GM15510 (cell line): Measurements from ENCODE around the gene SRRM4.

ENCODE experiments used
- POLR2A ChIP-seq: IDR thresholded peaks from 3 replicates; pipeline ENCODE4 v1.6.1; 2011; ENCODE audit warnings: borderline replicate concordance; ENCODE audit not compliant: insufficient read length; ENCODE audit errors: extremely low read depth

SRRM4 gene

DNA sequence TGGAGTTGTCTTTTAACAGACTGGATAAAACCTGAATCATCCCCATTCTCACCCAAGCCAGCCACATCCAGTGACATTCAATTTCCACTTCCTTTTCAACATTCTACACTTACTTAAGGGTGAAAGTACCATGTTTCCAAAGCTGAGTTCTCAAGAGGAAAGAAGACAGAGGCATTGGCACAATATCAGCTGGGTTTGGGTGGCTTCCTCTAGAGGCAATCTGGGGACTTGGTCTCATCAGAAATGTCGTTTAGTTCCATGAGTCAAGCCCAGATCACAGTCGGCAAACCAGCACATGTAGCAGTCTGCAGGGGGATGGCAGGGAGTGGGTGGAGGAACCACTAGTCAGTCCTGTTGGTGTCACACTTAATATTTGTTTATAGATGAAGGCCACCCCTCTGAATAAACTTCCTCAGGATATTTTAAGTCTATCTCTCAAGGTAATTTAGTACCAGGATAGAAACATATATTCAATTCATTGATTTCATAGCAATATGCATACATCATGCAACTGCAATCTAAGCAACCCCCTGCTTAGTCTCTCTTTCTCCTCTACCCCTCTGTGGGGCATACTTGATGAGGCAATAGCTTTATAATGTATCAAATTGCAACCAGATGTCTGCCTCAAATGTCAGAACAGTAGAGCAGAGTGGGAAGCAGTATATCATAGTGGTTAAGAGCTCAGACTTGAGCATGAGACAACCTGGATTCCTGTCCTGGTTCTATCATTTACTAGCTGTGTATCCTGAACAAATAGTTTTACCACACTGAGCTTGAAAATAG lies 3.0 kb downstream of the SRRM4 start:
- TF ChIP-seq POLR2A = no peak

DNA sequence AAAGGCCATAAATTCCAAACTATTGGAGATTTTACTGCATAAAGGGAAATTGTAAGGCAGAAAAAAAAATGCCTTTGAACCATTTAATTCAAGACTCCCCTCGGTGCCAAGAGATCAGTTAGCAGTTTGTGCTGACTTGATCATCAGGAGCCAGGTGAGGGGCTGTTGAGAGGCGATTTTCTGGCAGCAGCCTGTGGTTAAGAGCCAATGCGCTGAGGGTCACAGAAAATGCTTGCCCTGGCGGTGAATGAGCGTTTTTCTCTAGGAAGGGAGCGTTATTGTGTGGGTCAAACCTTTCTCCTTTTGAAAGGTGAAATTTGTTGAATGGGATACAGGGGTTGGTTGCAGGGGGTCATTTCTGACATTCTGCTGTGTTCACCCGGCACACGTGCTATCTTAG lies 4.7 kb downstream of the SRRM4 start:
- TF ChIP-seq POLR2A = no peak

DNA sequence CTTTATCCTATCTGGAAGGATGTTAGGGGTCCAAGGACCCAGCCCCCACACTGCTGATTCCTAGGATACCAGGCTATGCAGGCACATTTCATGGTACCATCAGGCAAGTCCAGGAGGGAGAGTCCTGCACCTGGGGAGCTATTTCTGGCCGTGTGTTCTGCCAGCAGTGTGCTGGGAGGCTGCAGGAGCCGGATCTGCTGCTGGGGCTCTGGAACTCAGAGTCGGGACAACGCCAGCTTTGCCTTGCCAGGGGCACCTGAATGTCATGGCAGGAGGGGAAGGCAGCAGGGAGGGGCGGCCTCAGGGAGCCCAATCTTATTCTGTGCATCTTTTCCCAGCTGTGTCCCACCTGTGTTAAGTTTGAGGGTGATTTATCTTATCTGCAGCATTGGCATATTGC lies 17.8 kb downstream of the SRRM4 start:
- no peak for TF ChIP-seq POLR2A

GRCh38 chr12:119005085-119005484 lies 23.7 kb downstream of the SRRM4 start:
- no peak for TF ChIP-seq POLR2A

- no peak for TF ChIP-seq POLR2A
Observed at GRCh38 chr12:119005913-119006312, 24.6 kb downstream of the SRRM4 start.

GRCh38 chr12:119006746-119007145 lies 25.4 kb downstream of the SRRM4 start:
- no peak for TF ChIP-seq POLR2A

DNA sequence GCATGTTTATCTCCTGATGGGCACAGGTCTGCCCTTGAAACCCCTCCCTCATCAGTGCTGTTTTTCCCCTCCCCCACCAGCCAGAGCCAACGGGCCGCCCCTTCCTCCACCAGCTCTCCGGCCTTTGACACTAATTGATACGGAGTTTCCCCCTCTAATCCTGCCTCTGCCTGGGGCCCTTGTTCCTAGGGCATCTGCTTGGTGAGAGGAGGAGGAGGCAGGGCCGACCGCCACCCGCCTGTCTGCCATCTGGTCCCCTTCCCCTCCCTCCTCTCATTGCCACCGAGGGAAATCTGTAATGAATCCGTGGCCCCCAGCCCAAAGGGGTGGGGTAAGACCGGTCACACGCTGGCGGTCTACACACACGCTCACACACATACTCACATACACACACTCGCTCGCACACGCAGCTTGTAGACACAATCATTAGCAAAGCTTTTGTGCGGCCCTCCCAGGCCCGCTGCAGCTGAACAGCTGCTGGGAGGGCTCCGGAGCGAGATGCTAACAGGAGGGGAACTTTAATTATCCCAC lies 27.4 kb downstream of the SRRM4 start:
- no peak for TF ChIP-seq POLR2A

GRCh38 chr12:119011231-119011630 lies 29.9 kb downstream of the SRRM4 start:
- TF ChIP-seq POLR2A = no peak

- TF ChIP-seq POLR2A = no peak
Observed at GRCh38 chr12:119012179-119012578, 30.8 kb downstream of the SRRM4 start.

DNA sequence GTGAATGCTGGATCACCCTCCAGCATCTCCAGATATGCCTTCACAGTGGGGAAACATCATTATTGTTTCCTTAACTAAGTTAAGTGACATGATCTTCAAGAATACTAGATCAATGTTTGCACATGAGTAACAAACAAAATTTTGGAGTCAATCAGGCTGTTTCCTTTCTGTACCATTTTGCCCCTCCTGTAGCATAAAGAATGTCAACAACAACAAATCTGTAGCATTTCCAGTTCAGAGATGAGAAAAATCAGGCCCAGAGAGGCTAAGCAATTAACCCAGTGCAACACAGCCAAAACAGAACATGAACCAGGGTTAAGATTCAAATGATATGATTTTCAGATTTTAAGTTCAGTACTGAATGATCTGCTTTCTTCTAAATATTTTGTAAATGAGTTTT lies 31.7 kb downstream of the SRRM4 start:
- TF ChIP-seq POLR2A = no peak

DNA sequence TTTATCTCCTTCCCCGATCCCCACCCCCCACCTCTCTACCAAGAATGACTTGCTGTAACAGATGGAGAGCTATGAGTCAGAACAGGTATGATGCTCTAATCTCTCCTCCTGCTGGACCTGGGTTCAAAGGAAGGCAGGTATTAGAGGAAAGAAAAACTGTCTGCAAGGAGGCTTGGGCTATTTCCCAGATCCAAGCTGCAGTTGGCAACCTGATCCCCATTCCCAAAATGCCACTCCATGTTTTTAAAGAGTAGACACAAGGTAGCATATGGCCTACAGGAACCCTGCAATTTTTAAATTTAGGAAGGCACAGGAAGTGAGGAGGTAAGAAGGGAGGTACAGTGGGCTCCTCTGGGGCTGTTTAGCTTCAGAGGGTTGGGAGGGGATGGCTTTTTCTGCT lies 33.0 kb downstream of the SRRM4 start:
- no peak for TF ChIP-seq POLR2A

- no peak for TF ChIP-seq POLR2A
Observed at GRCh38 chr12:119016715-119017114, 35.4 kb downstream of the SRRM4 start.

GRCh38 chr12:119019166-119019565 lies 37.8 kb downstream of the SRRM4 start:
- no peak for TF ChIP-seq POLR2A

DNA sequence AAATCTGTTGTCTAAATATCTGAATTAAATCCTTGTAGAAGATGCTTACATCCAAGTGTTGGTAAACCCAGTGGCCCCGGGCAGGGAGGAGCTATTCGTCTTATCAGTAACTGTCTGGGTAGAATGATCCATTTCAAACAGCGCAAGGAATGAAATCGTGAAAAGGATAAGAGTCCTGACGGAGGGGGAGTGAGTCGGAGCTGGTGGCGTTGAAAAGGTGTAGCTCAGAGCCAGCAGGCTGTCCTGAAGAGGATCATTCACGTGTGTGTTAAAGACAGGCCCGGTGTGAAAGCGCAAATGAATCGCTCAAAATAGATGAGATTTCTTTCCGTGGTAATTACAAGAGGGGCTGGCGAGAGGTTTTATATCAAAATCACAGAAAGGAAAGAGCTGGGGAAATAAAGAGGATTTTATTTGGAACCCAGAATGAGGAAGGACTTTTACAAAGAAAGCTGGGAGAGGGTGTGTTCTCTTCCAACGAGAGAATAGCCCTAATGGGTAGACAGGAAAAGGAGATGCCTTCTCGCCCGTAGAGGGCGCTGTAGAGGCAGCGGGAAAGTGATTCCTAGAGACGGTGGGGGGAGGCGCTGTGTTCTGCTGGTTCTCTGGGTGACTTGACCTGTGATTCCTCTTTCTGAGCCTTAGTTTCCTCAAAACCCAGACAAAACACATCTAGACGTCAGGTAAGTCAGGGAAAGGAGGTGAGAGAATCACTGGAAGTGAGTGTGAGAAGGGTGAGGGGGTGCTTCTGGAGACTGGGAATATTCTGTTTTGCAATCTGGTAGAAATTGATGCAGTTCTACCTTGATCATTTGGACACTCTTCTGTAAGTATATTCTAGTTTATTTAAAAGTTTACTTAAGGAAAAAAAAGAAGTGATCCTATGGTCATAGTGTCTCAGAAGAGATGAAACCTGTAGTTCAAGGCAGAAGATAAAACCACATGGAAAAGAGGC lies 39.3 kb downstream of the SRRM4 start:
- no peak for TF ChIP-seq POLR2A

- no peak for TF ChIP-seq POLR2A
Observed at GRCh38 chr12:119024356-119024755, 43.0 kb downstream of the SRRM4 start.
